Heart right ventricle (tissue), 16 donors: Measurements from ENCODE around the gene SLC6A9. TPM values are rescaled to one million over a fixed set of nuclear protein-coding genes. Genes with fewer than 3 reads are reported as not detected.
A peak's percentile ranks its signal among the peaks of the same experiment; 100 is the strongest.

ENCODE experiments used
- ATAC-seq, 8 donors: fragments of 200-7000 bp; cut with Tn5 transposase; one replicate each; pipeline ENCODE4 v1.9.1; 2020; ENCODE audit warnings: mild to moderate bottlenecking in 8 of 8, moderate library complexity in 8 of 8, moderate number of reproducible peaks in 1 of 8
- DNase-seq, 2 donors: peaks; one replicate each; pipeline ENCODE4 v3.0.0-alpha.2; 2020
- H3K27ac ChIP-seq, 10 donors: fragments of 200-600 bp; sonication (generic) in 2 of 10; one replicate each; pipeline versions ENCODE4 v1.5.0 to v1.8.0; 2020 to 2022; ENCODE audit warnings: mild to moderate bottlenecking in 3 of 10
- H3K27me3 ChIP-seq, 7 donors: fragments of 200-600 bp; one replicate each; pipeline ENCODE4 v1.8.0; 2021 to 2022; ENCODE audit warnings: mild to moderate bottlenecking in 2 of 7
- H3K36me3 ChIP-seq, 9 donors: fragments of 200-600 bp; sonication (generic) in 1 of 9; one replicate each; pipeline versions ENCODE4 v1.5.0 to v1.8.0; 2020 to 2022; ENCODE audit warnings: mild to moderate bottlenecking in 2 of 9
- H3K4me1 ChIP-seq, 9 donors: fragments of 200-600 bp; sonication (generic) in 1 of 9; one replicate each; pipeline versions ENCODE4 v1.5.0 to v1.8.0; 2020 to 2022; ENCODE audit warnings: mild to moderate bottlenecking in 4 of 9
- H3K4me3 ChIP-seq, 10 donors: fragments of 200-600 bp; sonication (generic) in 2 of 10; one replicate each; pipeline versions ENCODE4 v1.5.0 to v1.8.0; 2020 to 2022; ENCODE audit warnings: mild to moderate bottlenecking in 7 of 10, moderate library complexity in 2 of 10
- H3K9me3 ChIP-seq, 11 donors: fragments of 200-600 bp in 10 of 11; sonication (generic) in 2 of 11; one replicate each; pipeline versions ENCODE4 v1.5.0 to v1.8.0; 2013 to 2022; ENCODE audit warnings: mild to moderate bottlenecking in 2 of 11, control low read depth in 1 of 11, moderate library complexity in 1 of 11
- WGBS, 2 donors: extraction: QIAGEN DNeasy Blood & Tissue Kit; methylation state at CpG; one replicate each; pipeline ENCODE4 v1.1.7; 2013; ENCODE audit warnings: inconsistent platforms in 1 of 2; 5-methylcytosine and 5-hydroxymethylcytosine counted together
- intact Hi-C, 10 donors: fragments of 100-400 bp; cut with DNase I; formaldehyde crosslinking; loops; one replicate each; pipeline versions ENCODE4 v1.11.1 to v1.14.2; 2022
- polyA plus RNA-seq, 2 donors: library from polyadenylated mRNA; stranded (reverse); fragments of 200-250 nt; gene quantifications; one replicate each; pipeline ENCODE4 v1.2.3, GENCODE V29; 2013
- total RNA-seq, 10 donors: library from RNA; stranded (reverse); fragmentation: NEBNext Ultra II Directional in 3 of 10; extraction: Animal tissue kit (Norgen Biotek cat#: 25700) in 3 of 10; gene quantifications; one replicate each; pipeline versions ENCODE4 v1.2.1 to v1.2.4, GENCODE V29; 2021 to 2023
- TF ChIP-seq, protein P1 (sequence below), 9 donors: fragments of 200-600 bp; sonication (generic) in 2 of 9; IDR thresholded peaks; one replicate each; pipeline versions ENCODE4 v1.5.0 to v1.8.0; 2021 to 2022; ENCODE audit warnings: antibody characterized with exemption in 9 of 9, mild to moderate bottlenecking in 5 of 9, moderate library complexity in 1 of 9
- donor health status: Arrhythmogenic right ventricular cardiomyopathy.
- donor health status: ischemic (EF 13 %, LVEDD 7.1; RV severe dilation, severe dysfunction).
- donor health status: healthy with polysubstance abuse.
- donor health status: DM: no; HTN: yes; CAD: no.
- donor health status: DM: no; HTN: no; CAD: no.
- donor health status: ischemic (EF 25% LVEDD 6.9; RV normal size, moderate dysfunction).
- donor health status: ischemic (EF 25% LVEDD 5.7; RV mildly dilated, moderate dysfunction).
- donor health status: healthy.
- donor health status: DM: yes; HTN: yes; CAD: no.
- donor health status: Ischemic cardiomyopathy.
- donor health status: ischemic (EF 35%, LVEDD 5.7; RV mildly dilated, moderate dysfunction).
- donor health status: nonischemic (EF 11% LVEDD 7.7; RV severe dilation, severe dysfunction).
- donor health status: DM: yes; HTN: yes; CAD: no.
- donor health status: PGD.
- donor health status: ischemic (EF 29% LVEDD 5.4; RV normal size, mild dysfunction).
- donor health status: nonischemic (EF 23%, LVEDD 6.1; RV moderate dilation, normal function).

Gene SLC6A9
- total and polyA plus RNA-seq, 12 donors: 0.32 to 1.7 (median 0.96) TPM

DNA sequence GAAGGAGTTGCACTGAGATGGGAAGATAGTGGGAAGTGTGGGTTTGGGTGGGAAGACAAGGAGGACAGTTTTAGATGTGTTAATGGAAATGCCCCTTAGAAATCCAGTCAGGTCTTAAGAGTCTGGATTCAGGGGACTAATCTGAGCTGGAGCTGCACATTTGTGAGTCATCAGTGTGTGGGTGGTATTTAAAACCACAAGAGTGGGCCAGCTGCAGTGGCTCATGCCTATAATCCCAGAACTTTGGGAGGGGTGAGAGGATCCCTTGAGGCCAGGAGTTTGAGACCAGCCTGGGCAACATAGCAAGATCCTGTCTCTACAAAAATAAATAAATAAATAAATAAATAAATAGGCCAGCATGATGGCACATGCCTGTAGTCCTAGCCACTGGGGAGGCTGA, 40.9 kb upstream of the SLC6A9 start:
- no peaks in the 10 kb centered on the region for H3K36me3 ChIP-seq
- TF ChIP-seq, protein P1, sequence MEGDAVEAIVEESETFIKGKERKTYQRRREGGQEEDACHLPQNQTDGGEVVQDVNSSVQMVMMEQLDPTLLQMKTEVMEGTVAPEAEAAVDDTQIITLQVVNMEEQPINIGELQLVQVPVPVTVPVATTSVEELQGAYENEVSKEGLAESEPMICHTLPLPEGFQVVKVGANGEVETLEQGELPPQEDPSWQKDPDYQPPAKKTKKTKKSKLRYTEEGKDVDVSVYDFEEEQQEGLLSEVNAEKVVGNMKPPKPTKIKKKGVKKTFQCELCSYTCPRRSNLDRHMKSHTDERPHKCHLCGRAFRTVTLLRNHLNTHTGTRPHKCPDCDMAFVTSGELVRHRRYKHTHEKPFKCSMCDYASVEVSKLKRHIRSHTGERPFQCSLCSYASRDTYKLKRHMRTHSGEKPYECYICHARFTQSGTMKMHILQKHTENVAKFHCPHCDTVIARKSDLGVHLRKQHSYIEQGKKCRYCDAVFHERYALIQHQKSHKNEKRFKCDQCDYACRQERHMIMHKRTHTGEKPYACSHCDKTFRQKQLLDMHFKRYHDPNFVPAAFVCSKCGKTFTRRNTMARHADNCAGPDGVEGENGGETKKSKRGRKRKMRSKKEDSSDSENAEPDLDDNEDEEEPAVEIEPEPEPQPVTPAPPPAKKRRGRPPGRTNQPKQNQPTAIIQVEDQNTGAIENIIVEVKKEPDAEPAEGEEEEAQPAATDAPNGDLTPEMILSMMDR (IDR thresholded peaks at IDR 0.05): no peak
- ATAC-seq: peak in 1 of 8 donors; percentile 28
- H3K4me3 ChIP-seq: no peak overlapping the region
- H3K27me3 ChIP-seq: peaks cover 0 to 5% (median 0%) of the 10 kb centered on the region in 7 donors
- intact Hi-C loops: no loop called here
- DNase-seq: no peak
- H3K4me1 ChIP-seq: peaks cover 0 to 31% (median 0%) of the 10 kb centered on the region in 9 donors
- H3K9me3 ChIP-seq: no peaks in the 10 kb centered on the region
- H3K27ac ChIP-seq: no peak overlapping the region

DNA sequence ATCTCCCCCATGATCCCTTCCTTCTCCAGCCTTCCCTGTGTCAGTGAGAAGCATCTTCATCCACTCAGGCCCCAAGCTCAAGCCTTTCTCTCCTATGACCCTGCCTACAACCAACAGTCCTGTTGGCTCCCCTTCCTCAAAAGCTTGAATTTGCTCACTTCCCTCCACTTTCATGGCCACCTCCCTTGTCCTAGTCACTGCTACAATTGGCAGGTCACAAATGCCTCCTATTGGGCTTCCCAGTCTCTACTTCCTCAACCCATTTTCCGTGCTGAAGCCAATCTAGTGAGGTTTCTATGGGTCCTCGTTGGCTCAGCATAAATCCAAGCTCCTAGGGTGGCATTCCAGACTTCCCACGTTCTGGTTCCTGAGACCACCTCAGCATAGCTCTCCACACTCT, 40.2 kb upstream of the SLC6A9 start:
- intact Hi-C loops: no loop called here
- no peak for DNase-seq
- TF ChIP-seq, protein P1 (IDR thresholded peaks at IDR 0.05): no peak
- Histone ChIP-seq H3K9me3 (no peaks in the 10 kb centered on the region), H3K36me3 (no peaks in the 10 kb centered on the region), H3K27me3 (peaks cover 0 to 5% (median 0%) of the 10 kb centered on the region in 7 donors), H3K4me3 (no peak overlapping the region), H3K4me1 (peaks cover 0 to 31% (median 0%) of the 10 kb centered on the region in 9 donors), H3K27ac (no peak overlapping the region)
- WGBS, 2 donors: 56 to 79% methylated on average over 3 of the region's 3 CpGs
- ATAC-seq: no peak

DNA sequence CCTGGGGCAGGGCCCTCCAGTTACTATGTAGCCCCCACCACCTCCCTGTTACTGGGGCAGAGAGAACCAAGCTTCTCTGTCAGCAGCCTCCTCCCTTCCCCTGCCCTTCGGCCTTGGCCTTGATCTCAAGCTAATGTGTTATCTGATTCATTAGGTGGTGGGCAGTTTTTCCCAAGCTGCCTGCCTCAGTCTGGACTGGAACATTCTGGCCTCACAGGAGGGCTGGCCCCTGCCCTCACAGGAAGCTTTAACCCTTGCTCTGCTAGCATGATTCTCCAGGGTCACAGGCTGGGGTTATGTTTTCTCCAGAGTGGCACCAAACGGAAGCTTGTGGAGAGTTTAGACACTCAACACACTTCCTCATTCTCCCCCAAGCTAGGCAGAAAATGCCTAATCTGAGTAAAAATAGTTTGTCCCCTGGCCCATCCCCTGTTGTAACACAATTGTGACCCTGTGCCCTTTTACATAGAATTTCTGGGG, 37.2 kb upstream of the SLC6A9 start:
- TF ChIP-seq, protein P1 (IDR thresholded peaks at IDR 0.05): no peak
- Histone ChIP-seq H3K27ac (peak overlapping the region in 1 of 10 donors; percentile 84), H3K27me3 (peaks cover 0 to 5% (median 0%) of the 10 kb centered on the region in 7 donors), H3K4me3 (no peak overlapping the region), H3K4me1 (peaks cover 0 to 31% (median 0%) of the 10 kb centered on the region in 9 donors), H3K9me3 (no peaks in the 10 kb centered on the region), H3K36me3 (no peaks in the 10 kb centered on the region)
- ATAC-seq (peak in 5 of 8 donors; percentile 33 to 67 (median 52)), DNase-seq (no peak)
- intact Hi-C loops: no loop called here
- whole genome bisulfite sequencing, 2 donors: 48 to 84% methylated on average over 2 of the region's 2 CpGs

DNA sequence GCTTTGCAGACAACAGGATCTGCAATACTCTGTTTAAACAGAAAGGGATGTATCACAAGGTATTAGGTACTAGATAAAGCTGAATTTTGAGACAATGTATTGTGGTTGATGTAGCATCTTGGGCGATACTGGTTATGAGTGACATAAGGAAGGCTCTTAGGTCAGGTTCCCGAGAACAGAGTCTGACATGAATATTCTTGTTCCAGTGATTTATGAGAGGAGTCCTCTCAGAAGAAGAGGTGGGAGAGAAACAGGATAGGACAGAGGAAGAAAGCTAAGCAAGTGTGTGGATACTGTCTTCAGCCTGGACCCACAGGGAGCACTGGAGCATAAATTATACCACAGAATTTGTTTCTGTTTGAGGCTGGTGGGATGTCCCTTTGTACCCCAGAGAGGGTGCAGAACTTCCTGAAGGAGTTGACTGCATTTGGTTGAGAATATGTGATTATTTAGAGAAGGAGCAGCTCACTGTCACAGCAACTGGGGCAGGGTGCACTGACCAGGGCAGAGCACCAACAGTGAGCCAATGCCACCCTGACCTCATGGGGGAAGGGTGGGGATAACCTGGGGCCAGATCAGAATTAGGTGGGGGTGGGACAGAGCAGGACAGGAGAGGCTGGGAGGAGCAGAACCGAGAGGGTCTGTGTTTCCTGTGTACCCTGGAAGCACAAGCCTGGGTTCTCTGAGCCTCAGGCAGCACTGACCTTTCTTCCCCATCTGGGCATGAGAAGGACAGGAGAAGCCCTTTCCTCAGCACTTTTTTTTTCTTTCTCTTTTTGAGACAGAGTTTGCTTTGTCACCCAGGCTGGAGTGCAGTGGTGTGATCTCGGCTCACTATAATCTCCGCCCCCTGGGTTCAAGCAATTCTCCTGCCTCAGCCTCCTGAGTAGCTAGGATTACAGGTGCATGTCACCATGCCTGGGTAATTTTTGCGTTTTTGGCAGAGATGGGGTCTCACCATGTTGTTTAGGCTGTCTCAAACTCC, 36.3 kb upstream of the SLC6A9 start:
- no peaks in the 10 kb centered on the region for H3K36me3 ChIP-seq
- ATAC-seq (peak in 4 of 8 donors; percentile 13 to 47 (median 30)), DNase-seq (no peak)
- H3K27me3 ChIP-seq: peaks cover 0 to 5% (median 0%) of the 10 kb centered on the region in 7 donors
- no peak overlapping the region for H3K4me3 ChIP-seq
- H3K9me3 ChIP-seq: no peaks in the 10 kb centered on the region
- H3K27ac ChIP-seq: peak overlapping the region in 1 of 10 donors; percentile 84
- TF ChIP-seq, protein P1 (IDR thresholded peaks at IDR 0.05): no peak
- 63 to 67% methylated on average over 6 of the region's 6 CpGs for WGBS, 2 donors
- peaks cover 0 to 28% (median 0%) of the 10 kb centered on the region in 9 donors for H3K4me1 ChIP-seq
- intact Hi-C loops: no loop called here
